Endodermal cell (in vitro differentiated cells): ENCODE measurements around the gene DCPS. TPM values are rescaled to one million over a fixed set of nuclear protein-coding genes. Genes with fewer than 3 reads are reported as not detected.

Experiments used
- DNase-seq: peaks from one replicate; pipeline ENCODE4 v3.0.0-alpha.2; 2017
- H3K27ac ChIP-seq: 2 replicates; pipeline ENCODE4 v1.5.1; 2013; ENCODE audit warnings: mild to moderate bottlenecking, low read depth, low read length, moderate library complexity
- H3K27me3 ChIP-seq: 2 replicates; pipeline ENCODE4 v1.6.1; 2013; ENCODE audit warnings: mild to moderate bottlenecking, low read length, moderate library complexity; ENCODE audit not compliant: insufficient read depth, control insufficient read depth, poor library complexity, severe bottlenecking
- H3K36me3 ChIP-seq: 2 replicates; pipeline ENCODE4 v1.7.0; 2013; ENCODE audit warnings: mild to moderate bottlenecking, low read length, moderate library complexity; ENCODE audit not compliant: control insufficient read depth, insufficient read depth
- H3K4me1 ChIP-seq: one replicate; pipeline ENCODE4 v1.7.0; 2013; ENCODE audit warnings: low read length; ENCODE audit not compliant: control insufficient read depth, insufficient read depth
- H3K4me3 ChIP-seq: 2 replicates; pipeline ENCODE4 v1.5.1; 2013; ENCODE audit warnings: mild to moderate bottlenecking, low read length, moderate library complexity
- H3K9ac ChIP-seq: 2 replicates; pipeline ENCODE4 v1.6.1; 2013; ENCODE audit warnings: mild to moderate bottlenecking, low read length, moderate library complexity; ENCODE audit not compliant: poor library complexity, severe bottlenecking; ENCODE audit errors: extremely low read depth
- H3K9me3 ChIP-seq: 2 replicates; pipeline ENCODE4 v1.6.1; 2013; ENCODE audit warnings: mild to moderate bottlenecking, low read length, moderate library complexity; ENCODE audit not compliant: control insufficient read depth
- H3K27ac Mint-ChIP-seq: 2 replicates; pipeline ENCODE4 v1.8.0; 2020; ENCODE audit warnings: mixed read lengths
- H3K27me3 Mint-ChIP-seq: 2 replicates; pipeline ENCODE4 v1.8.0; 2021; ENCODE audit warnings: mild to moderate bottlenecking, mixed read lengths; ENCODE audit not compliant: insufficient read depth
- H3K36me3 Mint-ChIP-seq: 2 replicates; pipeline ENCODE4 v1.8.0; 2020; ENCODE audit warnings: low read depth, mixed read lengths
- H3K4me1 Mint-ChIP-seq: 2 replicates; pipeline ENCODE4 v1.8.0; 2020; ENCODE audit warnings: mixed read lengths
- H3K4me3 Mint-ChIP-seq: 2 replicates; pipeline ENCODE4 v1.8.0; 2020; ENCODE audit warnings: mild to moderate bottlenecking, moderate library complexity, mixed read lengths
- H3K9me3 Mint-ChIP-seq: 2 replicates; pipeline ENCODE4 v1.8.0; 2020; ENCODE audit warnings: mild to moderate bottlenecking, mixed read lengths
- WGBS, 2 experiments: methylation state at CpG; one replicate each; pipeline versions ENCODE4 v1.1.5 to v1.1.7; 2013; ENCODE audit warnings: missing lambda C conversion rate in 2 of 2, mixed read lengths in 1 of 2; ENCODE audit not compliant: insufficient coverage in 1 of 2, insufficient read length in 1 of 2; 5-methylcytosine and 5-hydroxymethylcytosine counted together
- total RNA-seq, 2 donors: library from RNA; stranded (reverse); fragmentation: NEBNext Ultra II Directional in 1 of 2; extraction: Animal tissue kit (Norgen Biotek cat#: 25700) in 1 of 2; gene quantifications; 2 replicates in 1 of 2; 3 replicates in 1 of 2; pipeline ENCODE4 v1.2.1, GENCODE V29; 2021
- TF ChIP-seq, protein P1 (sequence below): fragments of 200-600 bp; sonication (generic); conservative IDR thresholded peaks from 2 replicates; pipeline ENCODE4 v1.5.0; 2021; ENCODE audit warnings: antibody characterized with exemption, mild to moderate bottlenecking

Gene DCPS
- total RNA-seq, 2 donors from 2014 or later = 19.0 to 22.6 TPM

DNA sequence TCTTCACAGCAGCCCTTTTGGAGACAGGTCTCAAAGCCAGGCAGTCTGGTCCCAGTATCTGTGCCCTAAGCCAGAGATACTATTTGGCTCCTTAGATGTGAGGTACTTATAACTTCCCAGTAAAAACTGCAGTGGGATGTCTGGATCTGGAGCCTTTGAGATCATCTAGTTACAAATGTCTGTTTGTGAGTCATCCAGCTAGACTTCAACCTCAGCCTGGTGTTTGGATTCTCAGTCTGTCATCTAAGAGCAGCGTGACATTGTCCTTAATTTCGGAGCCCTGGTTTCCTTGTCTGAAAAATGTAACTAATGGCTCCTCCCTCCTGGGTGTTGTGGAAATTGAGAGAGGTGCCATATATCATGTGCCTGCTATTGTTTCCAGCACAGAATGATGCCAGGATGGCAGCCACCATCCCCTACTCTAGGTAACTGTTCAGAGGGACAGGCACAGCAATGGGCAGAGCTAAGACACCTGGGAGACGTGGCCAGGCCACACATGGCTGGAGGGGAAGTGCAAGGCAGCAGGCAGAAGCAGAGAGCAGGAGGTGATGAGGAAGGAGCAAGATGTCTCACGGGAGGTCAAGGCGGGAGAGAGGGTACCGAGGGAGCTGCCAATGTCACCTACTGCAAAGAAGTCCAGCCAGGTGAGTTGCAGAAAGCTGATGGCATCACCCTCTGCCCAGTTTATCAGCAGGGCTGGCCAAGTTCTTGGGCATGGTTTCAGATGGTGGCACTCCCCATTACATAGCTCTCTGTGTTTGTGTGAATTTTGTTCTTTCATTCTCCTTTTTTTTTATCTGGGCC is 31.0 kb downstream of the DCPS start:
- no peak for DNase-seq
- H3K9ac ChIP-seq = no peak overlapping the region
- peaks cover 6% of the 10 kb centered on the region for H3K4me1 Mint-ChIP-seq
- H3K27me3 ChIP-seq = no peaks in the 10 kb centered on the region
- no peak overlapping the region for H3K4me3 ChIP-seq
- H3K9me3 Mint-ChIP-seq = no peaks in the 10 kb centered on the region
- no peak overlapping the region for H3K27ac ChIP-seq
- TF ChIP-seq, protein P1, sequence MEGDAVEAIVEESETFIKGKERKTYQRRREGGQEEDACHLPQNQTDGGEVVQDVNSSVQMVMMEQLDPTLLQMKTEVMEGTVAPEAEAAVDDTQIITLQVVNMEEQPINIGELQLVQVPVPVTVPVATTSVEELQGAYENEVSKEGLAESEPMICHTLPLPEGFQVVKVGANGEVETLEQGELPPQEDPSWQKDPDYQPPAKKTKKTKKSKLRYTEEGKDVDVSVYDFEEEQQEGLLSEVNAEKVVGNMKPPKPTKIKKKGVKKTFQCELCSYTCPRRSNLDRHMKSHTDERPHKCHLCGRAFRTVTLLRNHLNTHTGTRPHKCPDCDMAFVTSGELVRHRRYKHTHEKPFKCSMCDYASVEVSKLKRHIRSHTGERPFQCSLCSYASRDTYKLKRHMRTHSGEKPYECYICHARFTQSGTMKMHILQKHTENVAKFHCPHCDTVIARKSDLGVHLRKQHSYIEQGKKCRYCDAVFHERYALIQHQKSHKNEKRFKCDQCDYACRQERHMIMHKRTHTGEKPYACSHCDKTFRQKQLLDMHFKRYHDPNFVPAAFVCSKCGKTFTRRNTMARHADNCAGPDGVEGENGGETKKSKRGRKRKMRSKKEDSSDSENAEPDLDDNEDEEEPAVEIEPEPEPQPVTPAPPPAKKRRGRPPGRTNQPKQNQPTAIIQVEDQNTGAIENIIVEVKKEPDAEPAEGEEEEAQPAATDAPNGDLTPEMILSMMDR = no peak
- no peak overlapping the region for H3K27ac Mint-ChIP-seq
- no peaks in the 10 kb centered on the region for H3K9me3 ChIP-seq
- H3K4me1 ChIP-seq = no peaks in the 10 kb centered on the region
- no peak overlapping the region for H3K4me3 Mint-ChIP-seq
- H3K36me3 Mint-ChIP-seq = peaks cover 33% of the 10 kb centered on the region
- WGBS, 2 experiments = 93 to 98% methylated on average over 6 of the region's 6 CpGs
- no peaks in the 10 kb centered on the region for H3K27me3 Mint-ChIP-seq
- H3K36me3 ChIP-seq = no peaks in the 10 kb centered on the region

DNA sequence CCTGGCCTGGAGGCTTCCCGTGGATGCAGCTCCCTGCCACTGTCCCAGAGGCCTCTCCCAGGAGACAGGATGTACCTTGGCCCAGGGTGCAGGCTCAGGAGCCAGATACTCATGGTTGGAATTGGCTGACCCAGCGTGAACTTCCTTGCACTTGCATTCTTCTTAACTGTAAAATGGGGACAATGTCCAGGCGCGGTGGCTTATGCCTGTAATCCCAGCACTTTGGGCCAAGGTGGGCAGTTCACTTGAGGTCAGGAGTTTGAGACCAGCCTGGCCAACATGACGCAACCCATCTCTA is 31.6 kb downstream of the DCPS start:
- peaks cover 33% of the 10 kb centered on the region for H3K36me3 Mint-ChIP-seq
- no peaks in the 10 kb centered on the region for H3K27me3 Mint-ChIP-seq
- TF ChIP-seq, protein P1 = no peak
- peaks cover 7% of the 10 kb centered on the region for H3K4me1 Mint-ChIP-seq
- no peak for DNase-seq
- H3K4me3 ChIP-seq = no peak overlapping the region
- no peak overlapping the region for H3K9ac ChIP-seq
- H3K27me3 ChIP-seq = no peaks in the 10 kb centered on the region
- H3K27ac Mint-ChIP-seq = no peak overlapping the region
- 94 to 100% methylated on average over 1 to 5 of the region's 5 CpGs for WGBS, 2 experiments
- no peak overlapping the region for H3K4me3 Mint-ChIP-seq
- H3K9me3 ChIP-seq = no peaks in the 10 kb centered on the region
- H3K36me3 ChIP-seq = no peaks in the 10 kb centered on the region
- no peak overlapping the region for H3K27ac ChIP-seq
- no peaks in the 10 kb centered on the region for H3K9me3 Mint-ChIP-seq
- H3K4me1 ChIP-seq = no peaks in the 10 kb centered on the region

DNA sequence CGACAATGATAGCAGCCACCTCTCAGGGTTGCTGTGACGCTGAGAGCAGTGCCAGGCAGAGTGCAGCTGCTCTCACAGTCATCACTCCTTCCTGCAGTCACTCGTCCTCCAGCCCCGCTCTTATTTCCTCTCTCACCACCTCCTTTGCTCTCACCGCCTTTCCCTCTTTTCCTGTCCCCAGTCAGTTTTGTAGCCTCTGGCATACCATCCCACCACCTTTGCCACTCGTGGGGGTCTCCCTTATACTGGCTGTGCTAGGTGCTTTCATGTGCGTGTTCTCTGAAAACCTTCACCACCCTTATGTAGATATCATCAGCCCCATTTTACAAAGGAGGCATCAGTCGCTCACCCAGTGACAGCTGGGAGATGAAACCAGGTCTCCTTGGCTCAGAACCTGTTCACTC is 32.3 kb downstream of the DCPS start:
- no peak overlapping the region for H3K9ac ChIP-seq
- Mint-ChIP-seq H3K27me3 (no peaks in the 10 kb centered on the region), H3K36me3 (peaks cover 34% of the 10 kb centered on the region), H3K9me3 (no peaks in the 10 kb centered on the region), H3K27ac (no peak overlapping the region), H3K4me1 (peaks cover 7% of the 10 kb centered on the region), H3K4me3 (no peak overlapping the region)
- H3K4me1 ChIP-seq = no peaks in the 10 kb centered on the region
- TF ChIP-seq, protein P1 = no peak
- H3K9me3 ChIP-seq = no peaks in the 10 kb centered on the region
- 81 to 96% methylated on average over 3 to 8 of the region's 8 CpGs for WGBS, 2 experiments
- no peak for DNase-seq
- H3K27me3 ChIP-seq = no peaks in the 10 kb centered on the region
- H3K27ac ChIP-seq = no peak overlapping the region
- no peaks in the 10 kb centered on the region for H3K36me3 ChIP-seq
- no peak overlapping the region for H3K4me3 ChIP-seq
